ENCODE data around the gene PLAGL1.

DNA sequence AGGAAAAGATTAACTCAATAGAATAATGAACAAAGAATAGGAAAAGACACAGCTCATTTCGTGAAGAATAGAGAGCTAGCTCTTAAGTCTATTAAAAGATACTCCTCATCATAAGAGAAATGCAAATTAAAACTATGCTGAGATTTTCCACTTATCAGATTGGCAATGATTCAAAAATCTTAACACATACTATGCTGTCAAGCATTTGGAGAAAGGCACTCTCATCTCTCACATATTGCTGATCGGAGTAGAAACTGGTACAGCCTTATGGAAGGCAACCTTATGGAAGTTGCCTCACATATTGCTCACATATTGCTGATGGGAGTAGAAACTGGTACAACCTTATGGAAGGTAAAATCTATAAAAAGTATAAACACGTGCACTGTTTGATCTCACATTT, 21.4 kb upstream of the PLAGL1 start:
- TF ChIP-seq POLR2A (IDR thresholded peaks at IDR 0.05; ENCODE audit: low read depth) (no peak), POLR2AphosphoS5 (IDR thresholded peaks at IDR 0.05) (no peak), EP300 (IDR thresholded peaks at IDR 0.05) (no peak)
- TF ChIP-seq, protein P1, sequence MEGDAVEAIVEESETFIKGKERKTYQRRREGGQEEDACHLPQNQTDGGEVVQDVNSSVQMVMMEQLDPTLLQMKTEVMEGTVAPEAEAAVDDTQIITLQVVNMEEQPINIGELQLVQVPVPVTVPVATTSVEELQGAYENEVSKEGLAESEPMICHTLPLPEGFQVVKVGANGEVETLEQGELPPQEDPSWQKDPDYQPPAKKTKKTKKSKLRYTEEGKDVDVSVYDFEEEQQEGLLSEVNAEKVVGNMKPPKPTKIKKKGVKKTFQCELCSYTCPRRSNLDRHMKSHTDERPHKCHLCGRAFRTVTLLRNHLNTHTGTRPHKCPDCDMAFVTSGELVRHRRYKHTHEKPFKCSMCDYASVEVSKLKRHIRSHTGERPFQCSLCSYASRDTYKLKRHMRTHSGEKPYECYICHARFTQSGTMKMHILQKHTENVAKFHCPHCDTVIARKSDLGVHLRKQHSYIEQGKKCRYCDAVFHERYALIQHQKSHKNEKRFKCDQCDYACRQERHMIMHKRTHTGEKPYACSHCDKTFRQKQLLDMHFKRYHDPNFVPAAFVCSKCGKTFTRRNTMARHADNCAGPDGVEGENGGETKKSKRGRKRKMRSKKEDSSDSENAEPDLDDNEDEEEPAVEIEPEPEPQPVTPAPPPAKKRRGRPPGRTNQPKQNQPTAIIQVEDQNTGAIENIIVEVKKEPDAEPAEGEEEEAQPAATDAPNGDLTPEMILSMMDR (IDR thresholded peaks at IDR 0.05) = no peak

All from esophagus muscularis mucosa (tissue), 4 donors.